Limb (tissue), 2 donors: ENCODE measurements around the gene DIAPH1.

Experiments
- DNase-seq, 2 donors: peaks; one replicate each; pipeline ENCODE4 v3.0.0-alpha.2; 2016; ENCODE audit errors: extremely low spot score in 2 of 2

DIAPH1 gene

DNA sequence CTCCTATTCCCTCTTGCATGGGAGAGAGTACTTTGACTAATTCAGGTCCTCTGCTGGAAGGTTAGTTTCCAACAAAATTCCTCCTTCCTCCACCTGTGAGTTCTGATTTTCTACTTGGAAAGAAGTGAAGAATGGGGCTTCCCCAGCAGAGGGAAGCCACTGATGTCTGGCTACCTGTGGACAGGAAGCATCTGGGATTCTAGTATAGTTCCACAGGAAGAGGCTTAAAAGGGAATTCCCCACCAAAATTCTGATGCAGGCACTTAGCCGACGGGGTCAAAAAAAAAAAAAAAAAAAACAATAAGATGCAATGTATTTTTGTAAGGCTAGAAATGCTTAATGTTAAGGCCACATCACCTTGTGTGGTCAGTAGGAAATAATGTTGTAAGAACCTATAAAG is 96.5 kb downstream of the DIAPH1 start:
- DNase-seq, result no peak

GRCh38 chr5:141521244-141521781 is 97.5 kb downstream of the DIAPH1 start:
- DNase-seq, result peak in 1 of 2 donors; percentile 80

DNA sequence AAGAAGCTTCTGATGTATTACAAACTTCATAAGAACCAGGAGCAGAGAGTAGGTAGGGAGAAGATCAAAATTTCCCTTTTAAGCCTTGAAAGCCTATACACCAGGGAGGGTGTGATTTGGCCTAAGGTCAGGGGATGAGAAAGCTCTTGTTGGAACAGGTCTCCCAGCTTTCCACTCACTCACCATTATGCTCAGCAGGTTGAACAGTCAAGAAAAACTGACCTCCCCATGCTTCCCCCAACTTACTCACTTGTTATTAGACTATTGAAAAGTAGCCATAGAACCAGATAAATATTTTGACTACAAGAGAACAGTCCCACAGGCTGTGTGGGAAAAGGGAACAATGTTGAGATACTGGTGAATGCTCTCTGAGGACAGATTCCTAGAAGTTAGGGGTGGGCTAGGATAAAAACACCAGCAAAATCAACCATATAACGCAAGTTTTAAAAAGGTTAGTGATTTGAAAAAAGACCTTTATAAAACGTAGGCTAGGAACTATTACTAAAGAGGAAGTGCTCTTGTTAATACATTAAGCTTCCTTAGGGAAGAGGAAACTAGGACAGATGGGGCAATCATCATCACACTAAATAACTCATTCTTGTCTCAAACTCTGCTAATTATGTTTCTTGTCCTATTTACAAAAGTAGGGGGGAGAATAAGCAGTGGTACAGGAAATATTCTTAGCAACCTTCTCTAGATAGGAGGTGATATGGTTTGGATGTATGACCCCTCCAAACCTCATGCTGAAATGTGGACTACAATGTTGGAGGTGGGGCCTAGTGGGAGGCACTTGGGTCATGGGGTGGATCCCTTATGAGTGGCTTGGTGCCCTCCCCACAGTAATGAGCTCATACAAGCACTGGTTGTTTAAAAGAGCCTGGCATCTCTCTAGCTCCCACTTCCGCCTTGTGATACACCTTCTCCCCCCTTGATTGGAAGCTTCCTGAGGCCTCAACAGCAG is 98.9 kb downstream of the DIAPH1 start:
- DNase-seq, result no peak

DNA sequence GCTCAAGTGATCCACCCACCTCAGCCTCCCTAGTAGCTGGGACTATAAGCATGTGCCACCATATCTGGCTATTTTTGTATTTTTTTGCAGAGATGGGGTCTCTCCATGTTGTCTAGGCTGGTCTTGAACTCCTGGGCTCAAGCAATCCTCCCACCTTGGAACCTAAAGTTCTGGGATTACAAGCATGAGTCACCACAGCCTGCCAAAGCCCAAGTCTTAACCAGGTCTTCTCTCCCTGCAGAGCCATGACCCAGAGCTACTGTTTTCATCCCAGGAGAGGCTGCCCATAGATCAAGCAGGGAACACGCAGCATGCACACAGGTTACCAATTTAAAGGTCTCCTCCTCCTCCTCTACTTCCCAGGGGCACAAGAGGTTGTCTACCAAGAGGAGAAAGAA is 100.2 kb downstream of the DIAPH1 start:
- no peak for DNase-seq

DNA sequence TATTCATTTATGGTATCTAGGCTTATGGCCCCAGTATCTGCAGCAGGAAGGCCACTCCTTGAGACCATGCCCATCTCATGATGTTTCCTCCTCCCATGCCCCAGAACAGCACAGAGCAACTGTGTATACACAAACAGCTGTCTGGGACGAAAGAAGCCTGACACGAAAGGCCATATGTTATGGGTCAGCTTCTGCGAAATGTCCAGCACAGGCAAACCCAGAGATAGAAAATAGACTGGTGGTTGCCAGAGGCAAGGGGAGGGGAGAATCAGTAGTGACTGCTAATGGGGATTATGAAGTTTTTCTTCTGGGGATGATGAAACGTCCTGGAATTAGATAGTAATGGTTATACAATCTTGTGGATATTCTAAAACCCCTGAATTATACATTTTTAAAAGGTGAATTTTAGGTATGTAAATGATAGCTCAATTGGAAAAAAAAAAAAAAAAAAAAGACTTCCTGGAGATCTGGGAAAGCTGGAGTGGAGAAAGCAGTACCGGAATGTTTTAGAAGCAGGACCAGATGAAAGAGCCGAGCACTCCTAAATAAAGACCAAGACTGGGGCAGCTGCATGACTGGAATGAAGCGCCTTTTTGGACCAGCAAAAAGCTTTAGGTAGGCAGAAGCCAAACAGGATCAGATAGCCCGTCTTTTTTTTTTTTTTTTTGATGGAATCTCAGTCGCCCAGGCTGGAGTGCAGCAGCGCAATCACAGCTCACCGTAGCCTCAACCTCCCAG is 100.8 kb downstream of the DIAPH1 start:
- no peak for DNase-seq

GRCh38 chr5:141517312-141517711 is 101.5 kb downstream of the DIAPH1 start:
- no peak for DNase-seq

GRCh38 chr5:141516672-141517025 is 102.2 kb downstream of the DIAPH1 start:
- DNase-seq, result no peak

DNA sequence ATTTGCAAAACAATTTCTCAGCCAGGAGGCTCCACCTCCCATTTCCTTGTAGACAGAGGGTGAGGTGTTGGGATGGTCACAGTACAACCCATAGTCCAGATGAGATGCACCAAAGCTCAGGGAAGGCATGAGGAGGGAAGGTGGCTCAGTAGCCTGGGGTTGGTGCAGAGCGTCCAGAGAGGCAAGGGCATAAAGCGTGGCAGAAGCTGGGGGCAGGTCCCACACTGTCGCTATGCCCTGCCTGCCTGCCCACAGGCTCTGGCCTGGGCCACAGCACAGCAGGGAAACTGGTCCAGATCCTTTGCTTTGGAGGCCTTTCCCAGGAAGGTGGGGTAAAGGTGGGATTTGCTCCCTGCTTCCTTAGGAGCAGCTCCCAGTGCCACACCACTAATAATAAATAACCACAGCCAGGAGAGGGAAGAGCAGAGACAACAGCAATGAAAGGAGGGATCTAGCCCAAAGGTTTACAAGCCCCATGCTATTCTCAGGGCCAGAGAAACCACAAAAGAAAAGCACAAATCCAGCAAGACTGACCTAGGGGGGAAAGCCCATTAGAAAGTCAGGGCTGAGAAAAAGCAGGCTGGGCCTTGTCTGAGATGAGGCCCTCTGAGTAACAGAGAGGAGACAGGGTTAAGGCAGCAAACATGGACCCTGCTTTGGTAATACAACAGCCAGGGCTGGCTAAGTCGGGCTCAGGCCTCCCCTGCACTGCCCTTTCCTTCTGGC is 102.7 kb downstream of the DIAPH1 start:
- DNase-seq, result no peak

DNA sequence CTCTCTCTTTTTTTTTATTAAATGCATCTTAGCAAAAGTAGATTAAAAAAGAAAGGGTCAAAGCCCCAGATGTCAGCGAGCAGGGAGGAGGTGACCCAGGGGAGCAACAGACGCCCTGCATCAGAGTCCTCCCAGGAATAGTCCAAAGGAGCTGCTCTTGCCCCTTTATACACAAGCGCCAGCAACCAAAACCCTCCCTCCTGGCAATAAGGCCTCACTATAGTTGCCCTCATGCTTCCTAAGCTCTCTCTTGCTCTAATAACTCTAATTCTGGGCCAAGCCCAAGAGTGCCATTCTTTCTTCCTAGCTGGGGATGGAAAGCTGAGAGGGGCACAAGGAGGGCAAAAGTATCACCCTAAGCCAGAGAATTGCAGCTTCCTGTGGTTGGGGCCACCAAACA is 103.7 kb downstream of the DIAPH1 start:
- no peak for DNase-seq

GRCh38 chr5:141514330-141515133 is 104.3 kb downstream of the DIAPH1 start:
- DNase-seq, result no peak

DNA sequence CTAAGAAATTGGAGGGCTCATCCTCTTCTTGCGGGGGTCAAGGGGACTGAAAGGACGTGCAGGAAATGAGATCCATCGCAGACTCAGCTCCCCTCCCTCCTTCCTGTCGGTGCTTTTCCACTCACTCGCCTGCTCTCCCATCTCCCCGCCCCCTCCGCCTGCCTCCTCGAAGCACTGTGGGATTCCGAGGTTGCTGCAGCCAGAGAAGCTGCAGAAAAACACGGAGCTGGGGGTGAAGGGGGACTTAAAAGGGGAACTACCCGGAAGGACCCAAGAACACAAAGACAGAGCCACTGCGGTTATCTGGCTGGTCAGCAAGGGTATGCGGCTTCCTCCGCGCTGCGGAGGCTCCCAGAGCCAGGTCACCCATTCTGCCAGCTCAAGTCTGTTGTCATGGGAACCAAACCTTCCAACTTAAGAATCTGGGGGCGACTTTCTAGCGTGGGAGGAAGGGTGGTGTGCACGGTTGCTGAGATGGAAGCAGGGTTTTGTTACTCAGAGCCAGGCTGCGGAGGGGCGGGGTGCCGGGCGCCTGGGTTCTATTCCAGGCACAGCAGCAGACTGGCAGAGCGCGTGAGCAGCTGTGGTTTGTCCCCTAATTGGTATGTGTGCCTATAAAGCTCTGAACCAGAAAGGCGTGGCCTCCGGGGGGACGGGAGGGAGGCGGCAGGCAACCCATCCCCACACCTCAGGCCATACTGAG is 105.0 kb downstream of the DIAPH1 start:
- DNase-seq, result peak; percentile 80 to 90

- peak in 1 of 2 donors; percentile 87 for DNase-seq
Observed at GRCh38 chr5:141512911-141513626, 105.7 kb downstream of the DIAPH1 start.

DNA sequence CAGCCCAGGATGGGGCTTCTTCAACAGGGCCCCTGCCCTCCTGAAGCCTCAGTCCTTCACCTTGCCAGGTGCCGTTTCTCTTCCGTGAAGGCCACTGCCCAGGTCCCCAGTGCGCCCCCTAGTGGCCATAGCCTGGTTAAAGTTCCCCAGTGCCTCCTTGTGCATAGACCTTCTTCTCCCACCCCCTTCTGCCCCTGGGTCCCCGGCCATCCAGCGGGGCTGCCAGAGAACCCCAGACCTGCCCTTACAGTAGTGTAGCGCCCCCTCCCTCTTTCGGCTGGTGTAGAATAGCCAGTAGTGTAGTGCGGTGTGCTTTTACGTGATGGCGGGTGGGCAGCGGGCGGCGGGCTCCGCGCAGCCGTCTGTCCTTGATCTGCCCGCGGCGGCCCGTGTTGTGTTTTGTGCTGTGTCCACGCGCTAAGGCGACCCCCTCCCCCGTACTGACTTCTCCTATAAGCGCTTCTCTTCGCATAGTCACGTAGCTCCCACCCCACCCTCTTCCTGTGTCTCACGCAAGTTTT is 106.3 kb downstream of the DIAPH1 start:
- peak in 1 of 2 donors; percentile 87 for DNase-seq

DNA sequence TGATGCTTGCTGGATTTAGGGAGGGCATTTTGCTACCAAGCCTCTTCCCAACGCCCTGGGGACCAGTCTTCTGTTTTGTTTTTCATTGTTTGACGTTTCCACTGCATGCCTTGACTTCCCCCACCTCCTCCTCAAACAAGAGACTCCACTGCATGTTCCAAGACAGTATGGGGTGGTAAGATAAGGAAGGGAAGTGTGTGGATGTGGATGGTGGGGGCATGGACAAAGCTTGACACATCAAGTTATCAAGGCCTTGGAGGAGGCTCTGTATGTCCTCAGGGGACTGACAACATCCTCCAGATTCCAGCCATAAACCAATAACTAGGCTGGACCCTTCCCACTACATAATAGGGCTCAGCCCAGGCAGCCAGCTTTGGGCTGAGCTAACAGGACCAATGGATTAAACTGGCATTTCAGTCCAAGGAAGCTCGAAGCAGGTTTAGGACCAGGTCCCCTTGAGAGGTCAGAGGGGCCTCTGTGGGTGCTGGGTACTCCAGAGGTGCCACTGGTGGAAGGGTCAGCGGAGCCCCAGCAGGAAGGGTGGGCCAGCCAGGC is 107.0 kb downstream of the DIAPH1 start:
- DNase-seq, result no peak

GRCh38 chr5:141510850-141511601 is 107.8 kb downstream of the DIAPH1 start:
- no peak for DNase-seq

- no peak for DNase-seq
Observed at GRCh38 chr5:141510160-141510559, 108.6 kb downstream of the DIAPH1 start.

- peak; percentile 65 to 89 for DNase-seq
Observed at GRCh38 chr5:141508798-141509611, 109.8 kb downstream of the DIAPH1 start.
